Muscle layer of duodenum (tissue), 2 donors: ENCODE measurements around the gene DPP6.

Experiments used
- H3K27ac ChIP-seq: one replicate; pipeline ENCODE4 v1.7.0; 2013; ENCODE audit warnings: mild to moderate bottlenecking, low read length
- H3K27me3 ChIP-seq: one replicate; pipeline ENCODE4 v1.7.0; 2013; ENCODE audit warnings: low read depth, mild to moderate bottlenecking, control low read depth, low read length
- H3K36me3 ChIP-seq, 2 donors: one replicate each; pipeline ENCODE4 v1.7.0; 2013; ENCODE audit warnings: low read length in 2 of 2, control low read depth in 1 of 2, mild to moderate bottlenecking in 1 of 2; ENCODE audit not compliant: insufficient read depth in 2 of 2, control insufficient read depth in 1 of 2
- H3K4me1 ChIP-seq, 2 donors: one replicate each; pipeline ENCODE4 v1.7.0; 2013; ENCODE audit warnings: low read length in 2 of 2, mild to moderate bottlenecking in 2 of 2, control low read depth in 1 of 2, moderate library complexity in 1 of 2; ENCODE audit not compliant: insufficient read depth in 2 of 2, control insufficient read depth in 1 of 2
- H3K4me3 ChIP-seq, 2 donors: one replicate each; pipeline ENCODE4 v1.7.0; 2013; ENCODE audit warnings: low read length in 2 of 2, low read depth in 1 of 2, mild to moderate bottlenecking in 1 of 2
- H3K9me3 ChIP-seq, 2 donors: one replicate each; pipeline ENCODE4 v1.7.0; 2013; ENCODE audit warnings: low read length in 2 of 2, control low read depth in 1 of 2, mild to moderate bottlenecking in 1 of 2; ENCODE audit not compliant: control insufficient read depth in 1 of 2
- donor health status: healthy.

DPP6 gene

DNA sequence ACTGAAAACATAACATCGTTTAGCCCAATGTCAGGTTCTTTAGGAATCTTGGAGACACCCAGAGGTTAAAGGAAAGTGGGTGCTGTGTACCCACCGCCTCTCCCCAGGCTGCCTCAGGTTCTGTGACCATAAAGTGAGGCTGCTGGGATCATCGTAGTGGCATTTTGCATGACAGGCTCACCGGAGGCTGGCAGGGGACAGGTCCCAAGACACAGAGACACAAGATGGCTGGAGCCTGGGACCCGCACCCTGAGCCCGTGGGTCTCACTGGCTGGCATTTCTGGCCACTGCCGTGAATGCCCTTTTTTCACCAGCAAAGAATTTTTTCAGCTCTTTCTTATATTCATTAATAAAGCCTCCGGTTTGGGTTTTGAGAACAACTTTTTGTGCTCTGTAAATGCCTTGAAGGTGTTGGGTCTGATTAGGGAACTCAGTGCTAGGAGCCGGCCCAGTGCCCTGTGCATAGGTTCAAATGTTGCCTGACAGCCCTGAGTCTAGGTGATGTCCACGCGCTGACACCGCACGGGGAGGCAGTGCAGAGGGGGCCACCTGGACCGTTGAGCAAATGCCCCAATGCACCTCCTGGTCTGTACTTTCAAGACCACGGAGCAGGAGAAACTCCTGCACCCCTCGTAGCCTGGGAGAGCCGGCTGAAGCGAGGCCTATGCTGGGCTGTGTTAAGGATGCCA is 820.8 kb downstream of the DPP6 start:
- Histone ChIP-seq H3K27me3 (no peaks in the 10 kb centered on the region), H3K4me3 (no peak overlapping the region), H3K4me1 (no peaks in the 10 kb centered on the region), H3K27ac (no peak overlapping the region), H3K9me3 (no peaks in the 10 kb centered on the region), H3K36me3 (no peaks in the 10 kb centered on the region)

DNA sequence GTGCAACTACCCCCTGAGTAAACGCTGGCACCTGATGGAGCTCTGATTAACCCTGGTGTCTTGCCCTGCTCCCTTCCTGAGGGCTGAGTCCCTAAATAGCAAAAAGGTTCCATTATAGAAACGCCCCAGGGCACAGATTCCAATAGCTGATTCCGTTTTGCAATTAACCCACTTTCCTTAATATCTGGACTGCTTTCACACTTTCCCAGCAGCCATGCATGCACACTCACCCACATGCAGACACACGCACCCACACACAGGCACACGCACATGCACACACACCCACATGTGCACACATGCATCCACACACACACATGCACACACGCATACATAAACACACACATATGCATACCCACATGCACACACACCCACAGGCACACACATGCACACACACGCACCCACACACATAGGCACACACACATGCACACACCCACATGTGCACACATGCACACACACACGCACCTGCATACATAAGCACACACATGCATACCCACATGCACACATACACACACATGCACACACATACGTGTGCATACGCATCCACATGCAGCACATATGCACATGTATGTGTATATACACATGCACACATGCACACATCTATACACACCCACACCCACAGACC is 821.4 kb downstream of the DPP6 start:
- no peaks in the 10 kb centered on the region for H3K36me3 ChIP-seq

GRCh38 chr7:154874409-154875113 is 822.4 kb downstream of the DPP6 start:
- H3K4me3 ChIP-seq: no peak overlapping the region
- H3K27ac ChIP-seq: no peak overlapping the region
- H3K4me1 ChIP-seq: peaks cover 0 to under 1% of the 10 kb centered on the region in 2 donors
- H3K27me3 ChIP-seq: no peaks in the 10 kb centered on the region
- no peaks in the 10 kb centered on the region for H3K9me3 ChIP-seq
- H3K36me3 ChIP-seq: no peaks in the 10 kb centered on the region

More for the DNA sequence above, 821.4 kb downstream of the DPP6 start:
- no peak overlapping the region for H3K4me3 ChIP-seq
- H3K4me1 ChIP-seq: no peaks in the 10 kb centered on the region
- no peaks in the 10 kb centered on the region for H3K27me3 ChIP-seq
- H3K9me3 ChIP-seq: no peaks in the 10 kb centered on the region
- no peak overlapping the region for H3K27ac ChIP-seq

DNA sequence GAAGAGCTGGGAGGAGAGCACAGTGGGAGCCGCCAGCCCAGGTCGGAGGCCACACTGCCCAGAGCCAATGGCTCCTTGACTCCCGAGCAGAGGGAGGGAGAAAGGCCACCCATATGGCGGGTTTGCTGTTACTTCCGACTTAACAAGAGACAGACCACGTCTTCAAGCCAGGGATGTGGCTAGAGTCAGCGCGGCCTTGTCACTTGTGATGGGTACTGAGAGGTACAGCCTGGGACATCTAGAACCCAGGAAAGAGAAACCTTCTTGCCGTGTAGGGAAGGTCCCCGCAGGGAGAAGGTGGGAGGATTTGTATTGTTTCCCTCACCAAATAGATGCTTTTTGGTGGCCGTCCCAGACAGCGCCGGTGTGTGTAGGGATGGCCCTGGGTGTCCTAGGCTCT is 823.1 kb downstream of the DPP6 start:
- Histone ChIP-seq H3K27me3 (no peaks in the 10 kb centered on the region), H3K4me1 (peaks cover 0 to 6% of the 10 kb centered on the region in 2 donors), H3K9me3 (no peaks in the 10 kb centered on the region), H3K4me3 (no peak overlapping the region), H3K36me3 (no peaks in the 10 kb centered on the region), H3K27ac (no peak overlapping the region)

DNA sequence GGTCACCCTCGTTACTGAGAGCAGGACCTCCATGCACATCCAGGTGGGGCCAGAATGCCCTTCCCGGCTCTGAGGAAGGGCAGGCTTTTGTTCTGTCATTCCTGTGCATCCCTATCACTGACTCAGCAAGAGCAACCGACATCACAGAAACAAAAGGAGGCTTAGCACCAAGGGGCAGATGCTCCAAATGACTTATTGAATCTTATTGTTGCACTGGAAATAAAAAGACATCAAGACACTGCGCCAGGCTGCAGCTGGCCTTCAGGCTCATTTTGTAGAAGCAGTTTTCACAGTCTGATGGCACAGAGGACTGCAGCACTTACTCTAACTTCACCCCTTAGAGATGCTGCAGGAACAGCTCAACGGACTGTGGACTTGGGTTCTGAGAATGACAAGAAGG is 824.3 kb downstream of the DPP6 start:
- no peak overlapping the region for H3K27ac ChIP-seq
- no peaks in the 10 kb centered on the region for H3K9me3 ChIP-seq
- H3K27me3 ChIP-seq: no peaks in the 10 kb centered on the region
- H3K36me3 ChIP-seq: no peaks in the 10 kb centered on the region
- peaks cover 0 to 6% of the 10 kb centered on the region in 2 donors for H3K4me1 ChIP-seq
- H3K4me3 ChIP-seq: no peak overlapping the region

DNA sequence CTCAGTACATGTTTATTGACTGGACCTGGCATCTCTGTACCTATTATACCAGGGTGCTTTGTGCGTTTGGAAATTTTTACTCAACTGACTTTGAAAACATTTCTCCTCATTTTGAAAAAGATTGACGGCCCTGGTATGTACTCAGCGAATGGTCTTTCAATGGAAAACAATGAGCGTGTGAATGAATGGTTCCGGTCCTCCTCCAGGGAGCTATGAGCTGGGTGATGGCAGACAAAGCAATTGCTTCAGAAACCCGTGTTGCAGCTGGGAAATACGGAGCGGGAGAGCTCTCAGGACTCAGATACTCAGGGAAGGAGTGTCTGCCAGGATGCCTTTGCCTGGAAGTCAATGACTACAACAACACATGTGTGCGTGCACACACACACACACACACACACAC is 824.8 kb downstream of the DPP6 start:
- Histone ChIP-seq H3K4me3 (no peak overlapping the region), H3K27me3 (no peaks in the 10 kb centered on the region), H3K36me3 (no peaks in the 10 kb centered on the region), H3K9me3 (no peaks in the 10 kb centered on the region), H3K4me1 (peaks cover 0 to 6% of the 10 kb centered on the region in 2 donors), H3K27ac (no peak overlapping the region)

DNA sequence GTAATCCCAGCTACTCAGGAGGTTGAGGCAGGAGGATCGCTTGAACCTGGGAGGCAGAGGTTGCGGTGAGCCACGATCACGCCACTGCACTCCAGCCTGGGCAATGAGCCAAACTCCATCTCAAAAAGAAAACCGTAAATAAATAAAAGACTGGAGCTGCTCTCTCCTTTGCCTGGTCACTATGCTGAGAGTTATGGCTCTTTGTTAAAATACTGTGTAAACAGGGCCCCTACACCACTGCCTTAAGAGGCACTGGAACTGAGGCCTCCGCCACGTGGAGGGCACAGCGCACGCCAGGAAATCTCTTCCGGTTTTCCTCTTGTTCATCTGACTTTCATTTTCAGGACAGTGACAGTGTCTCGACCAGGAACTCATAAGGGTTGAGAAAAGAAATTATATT is 827.4 kb downstream of the DPP6 start:
- H3K27ac ChIP-seq: no peak overlapping the region
- peaks cover 0 to 6% of the 10 kb centered on the region in 2 donors for H3K4me1 ChIP-seq
- no peak overlapping the region for H3K4me3 ChIP-seq
- H3K27me3 ChIP-seq: no peaks in the 10 kb centered on the region
- no peaks in the 10 kb centered on the region for H3K9me3 ChIP-seq
- H3K36me3 ChIP-seq: no peaks in the 10 kb centered on the region

GRCh38 chr7:154880513-154880912 is 828.3 kb downstream of the DPP6 start:
- Histone ChIP-seq H3K27ac (no peak overlapping the region), H3K4me3 (no peak overlapping the region), H3K4me1 (peaks cover 0 to 6% of the 10 kb centered on the region in 2 donors), H3K36me3 (no peaks in the 10 kb centered on the region), H3K9me3 (no peaks in the 10 kb centered on the region), H3K27me3 (no peaks in the 10 kb centered on the region)

GRCh38 chr7:154881026-154881425 is 828.8 kb downstream of the DPP6 start:
- H3K4me3 ChIP-seq: no peak overlapping the region
- H3K36me3 ChIP-seq: no peaks in the 10 kb centered on the region
- peaks cover 0 to 6% of the 10 kb centered on the region in 2 donors for H3K4me1 ChIP-seq
- H3K27me3 ChIP-seq: no peaks in the 10 kb centered on the region
- no peak overlapping the region for H3K27ac ChIP-seq
- no peaks in the 10 kb centered on the region for H3K9me3 ChIP-seq

- Histone ChIP-seq H3K27me3 (no peaks in the 10 kb centered on the region), H3K36me3 (no peaks in the 10 kb centered on the region), H3K4me3 (no peak overlapping the region), H3K4me1 (peaks cover 0 to 6% of the 10 kb centered on the region in 2 donors), H3K27ac (no peak overlapping the region), H3K9me3 (no peaks in the 10 kb centered on the region)
These were observed 829.3 kb downstream of the DPP6 start for GRCh38 chr7:154881526-154881925.

DNA sequence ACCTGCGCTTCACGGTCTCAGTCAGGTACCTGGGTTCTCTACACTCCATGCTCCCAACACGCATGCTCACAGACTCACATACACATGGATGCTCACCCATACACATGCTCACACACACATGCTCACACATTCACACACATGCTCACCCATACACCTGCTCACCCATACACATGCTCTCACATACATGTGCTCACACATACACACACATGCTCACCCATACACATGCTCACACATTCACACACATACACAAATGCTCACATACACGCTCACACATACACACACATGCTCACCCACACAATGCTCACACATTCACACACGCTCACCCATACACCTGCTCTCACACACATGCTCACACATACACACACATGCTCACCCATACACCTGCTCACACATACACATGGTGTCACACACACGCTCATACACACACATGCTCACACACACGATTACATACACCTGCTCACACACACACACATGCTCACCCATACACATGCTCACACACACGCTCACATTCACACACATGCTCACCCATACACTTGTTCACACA is 830.8 kb downstream of the DPP6 start:
- Histone ChIP-seq H3K27me3 (no peaks in the 10 kb centered on the region), H3K36me3 (no peaks in the 10 kb centered on the region), H3K9me3 (no peaks in the 10 kb centered on the region), H3K4me3 (no peak overlapping the region), H3K4me1 (peaks cover 0 to 6% of the 10 kb centered on the region in 2 donors), H3K27ac (no peak overlapping the region)
